HS-27A (cell line): Measurements from ENCODE around the gene HSPA12B.

Source experiments
- DNase-seq: peaks from one replicate; pipeline ENCODE4 v3.0.0-alpha.2; 2012; ENCODE audit warnings: low read depth, missing footprints

The HSPA12B gene

DNA sequence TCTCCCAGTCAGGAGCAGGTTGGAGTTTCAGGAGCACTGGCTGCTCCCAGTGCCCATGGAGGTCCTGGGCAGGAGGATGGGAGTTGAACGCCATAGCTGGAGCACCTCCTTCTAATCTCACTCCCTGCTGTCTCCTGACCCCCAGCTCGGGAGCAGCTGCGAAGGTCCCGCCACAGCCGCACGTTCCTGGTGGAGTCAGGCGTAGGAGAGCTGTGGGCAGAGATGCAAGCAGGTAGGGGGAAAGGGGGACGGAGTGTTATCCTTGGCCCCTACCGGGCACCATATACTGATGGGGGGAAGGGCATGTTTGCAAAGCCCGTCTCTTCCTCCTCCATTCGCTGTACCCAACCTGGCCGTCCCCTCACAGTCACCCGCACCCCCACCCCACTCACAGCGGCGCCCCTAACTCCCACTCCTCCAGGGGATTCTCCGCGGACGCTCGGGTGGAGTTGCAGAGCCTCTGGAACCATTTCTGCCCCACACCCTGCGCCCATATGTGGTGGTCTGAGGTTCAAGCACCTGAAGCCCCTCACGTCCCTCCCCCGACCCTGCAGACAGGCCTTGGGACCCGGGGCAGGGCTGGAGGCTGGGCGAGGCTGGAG, 16.7 kb downstream of the HSPA12B start:
- DNase-seq = no peak

DNA sequence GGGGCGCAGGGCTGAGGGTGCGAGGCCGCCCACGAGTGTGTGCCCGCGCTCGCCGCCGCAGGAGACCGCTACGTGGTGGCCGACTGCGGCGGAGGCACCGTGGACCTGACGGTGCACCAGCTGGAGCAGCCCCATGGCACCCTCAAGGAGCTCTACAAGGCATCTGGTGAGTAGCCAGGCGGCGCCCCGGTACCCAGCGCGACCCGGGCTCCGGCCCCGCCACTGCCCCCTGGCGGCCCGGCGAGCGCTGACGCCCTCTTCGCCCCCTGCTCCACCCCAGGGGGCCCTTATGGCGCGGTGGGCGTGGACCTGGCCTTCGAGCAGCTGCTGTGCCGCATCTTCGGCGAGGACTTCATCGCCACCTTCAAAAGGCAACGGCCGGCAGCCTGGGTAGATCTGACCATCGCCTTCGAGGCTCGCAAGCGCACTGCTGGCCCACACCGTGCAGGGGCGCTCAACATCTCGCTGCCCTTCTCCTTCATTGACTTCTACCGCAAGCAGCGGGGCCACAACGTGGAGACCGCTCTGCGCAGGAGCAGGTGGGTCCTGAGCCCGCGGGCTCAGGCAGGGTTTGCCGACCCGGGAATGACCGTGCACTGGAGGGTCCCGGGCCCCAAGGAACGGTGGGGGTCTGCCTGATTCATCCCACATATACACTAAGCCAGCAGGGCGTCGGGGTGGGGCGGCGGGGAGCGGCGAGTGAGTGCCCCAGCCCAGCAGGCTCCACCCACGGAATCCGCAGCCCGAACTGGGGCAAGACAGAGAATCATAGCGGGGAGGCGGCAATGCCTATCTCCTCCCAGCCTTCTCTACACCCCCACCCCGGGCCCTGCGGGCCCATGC, 17.4 kb downstream of the HSPA12B start:
- no peak for DNase-seq

DNA sequence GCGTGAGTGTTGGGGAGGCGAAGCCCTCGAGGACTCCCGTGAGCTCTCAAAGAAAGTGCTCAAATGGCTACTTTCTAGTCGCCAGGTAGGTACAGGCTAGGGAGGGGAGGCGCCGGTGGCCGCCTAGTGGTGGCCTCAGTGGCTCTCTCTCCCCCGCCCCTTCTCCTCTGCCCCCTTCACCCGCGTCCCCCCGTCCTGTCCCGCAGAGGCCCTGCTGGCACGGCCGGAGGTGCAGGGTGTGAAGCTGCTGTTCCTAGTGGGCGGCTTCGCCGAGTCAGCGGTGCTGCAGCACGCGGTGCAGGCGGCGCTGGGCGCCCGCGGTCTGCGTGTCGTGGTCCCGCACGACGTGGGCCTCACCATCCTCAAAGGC, 18.8 kb downstream of the HSPA12B start:
- no peak for DNase-seq

DNA sequence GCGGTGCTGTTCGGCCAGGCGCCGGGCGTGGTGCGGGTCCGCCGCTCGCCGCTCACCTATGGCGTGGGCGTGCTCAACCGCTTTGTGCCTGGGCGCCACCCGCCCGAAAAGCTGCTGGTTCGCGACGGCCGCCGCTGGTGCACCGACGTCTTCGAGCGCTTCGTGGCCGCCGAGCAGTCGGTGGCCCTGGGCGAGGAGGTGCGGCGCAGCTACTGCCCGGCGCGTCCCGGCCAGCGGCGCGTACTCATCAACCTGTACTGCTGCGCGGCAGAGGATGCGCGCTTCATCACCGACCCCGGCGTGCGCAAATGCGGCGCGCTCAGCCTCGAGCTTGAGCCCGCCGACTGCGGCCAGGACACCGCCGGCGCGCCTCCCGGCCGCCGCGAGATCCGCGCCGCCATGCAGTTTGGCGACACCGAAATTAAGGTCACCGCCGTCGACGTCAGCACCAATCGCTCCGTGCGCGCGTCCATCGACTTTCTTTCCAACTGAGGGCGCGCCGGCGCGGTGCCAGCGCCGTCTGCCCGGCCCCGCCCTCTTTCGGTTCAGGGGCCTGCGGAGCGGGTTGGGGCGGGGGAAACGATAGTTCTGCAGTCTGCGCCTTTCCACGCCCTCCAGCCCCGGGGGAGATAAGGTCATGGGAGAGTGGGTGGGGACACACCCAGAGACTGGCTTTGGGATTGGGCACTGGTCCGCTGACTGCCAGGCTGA, 19.3 kb downstream of the HSPA12B start:
- DNase-seq = no peak

DNA sequence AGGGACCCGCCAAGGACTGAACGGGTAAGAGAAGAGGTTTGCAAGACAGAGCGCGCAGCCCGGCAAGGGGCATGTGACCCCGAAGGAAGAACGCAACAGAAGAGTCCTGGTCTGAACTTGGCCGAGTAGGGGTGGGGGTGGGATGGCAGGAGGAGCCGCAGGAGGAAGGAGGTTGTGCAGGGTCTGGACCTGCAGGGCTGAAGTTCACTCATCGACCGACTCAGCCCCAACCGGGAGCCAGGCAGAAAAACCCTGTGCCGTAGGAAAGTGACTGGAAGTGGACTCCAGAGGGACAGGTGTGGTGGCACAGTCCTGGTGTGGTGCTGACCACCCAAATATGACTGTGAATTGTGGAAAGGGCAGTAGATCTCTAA, 19.9 kb downstream of the HSPA12B start:
- DNase-seq = no peak

DNA sequence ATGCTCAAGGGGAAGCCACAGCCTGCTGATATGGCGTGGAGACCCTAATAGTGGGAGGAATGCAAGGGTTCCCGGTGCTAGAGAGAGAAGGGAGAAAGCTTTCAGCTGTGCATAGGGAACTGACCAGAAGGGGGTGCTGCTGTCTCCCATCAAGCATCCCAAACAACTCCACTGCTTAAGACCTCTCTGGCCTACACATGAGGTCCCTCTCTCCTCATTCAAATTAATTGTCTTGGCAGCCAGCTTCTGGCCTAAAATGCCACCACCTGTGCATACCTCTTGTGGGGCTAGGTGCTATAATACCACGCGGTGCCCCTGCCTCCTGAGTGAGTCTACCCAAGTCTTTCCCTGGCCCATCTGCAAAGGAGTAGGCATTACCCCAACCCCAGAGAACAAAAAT, 20.6 kb downstream of the HSPA12B start:
- peak; percentile 19 for DNase-seq

DNA sequence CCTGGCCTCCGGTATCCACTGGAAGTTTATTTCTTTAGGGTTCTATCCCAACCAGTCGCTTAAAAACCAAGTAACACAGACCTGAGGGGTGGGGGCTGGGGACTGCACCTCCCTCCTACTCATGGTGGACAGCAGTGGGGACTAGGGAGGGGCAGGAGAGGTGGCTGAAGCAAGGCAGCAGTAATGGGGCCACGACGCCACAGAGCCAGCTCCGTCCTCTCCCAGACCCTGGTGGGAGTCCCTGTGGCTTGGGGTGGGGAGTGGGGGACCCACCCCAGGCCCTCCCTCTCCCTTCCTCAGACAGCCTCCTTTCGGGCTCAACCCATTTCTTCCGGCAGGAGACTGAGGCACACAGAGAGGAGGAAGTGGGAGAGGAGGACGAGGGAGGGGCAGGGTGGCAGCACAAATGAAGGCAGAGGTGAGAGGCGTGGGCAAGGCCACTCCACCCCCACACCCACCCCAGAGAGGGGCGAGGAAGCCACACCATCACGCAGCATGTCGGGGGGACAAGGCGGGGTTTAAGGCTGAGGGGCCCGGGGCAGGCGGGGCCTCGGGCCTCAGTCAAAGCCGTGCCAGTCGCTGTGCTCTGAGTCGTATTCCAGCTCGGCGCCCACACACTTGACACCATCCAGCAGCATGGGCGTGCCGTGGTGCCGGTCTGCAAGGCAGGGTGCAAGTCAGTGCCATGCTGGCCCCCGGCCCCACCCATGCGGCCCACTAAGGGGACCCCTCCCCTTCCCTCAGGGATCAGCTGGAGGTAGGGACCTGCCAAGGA, 21.2 kb downstream of the HSPA12B start:
- DNase-seq = no peak

DNA sequence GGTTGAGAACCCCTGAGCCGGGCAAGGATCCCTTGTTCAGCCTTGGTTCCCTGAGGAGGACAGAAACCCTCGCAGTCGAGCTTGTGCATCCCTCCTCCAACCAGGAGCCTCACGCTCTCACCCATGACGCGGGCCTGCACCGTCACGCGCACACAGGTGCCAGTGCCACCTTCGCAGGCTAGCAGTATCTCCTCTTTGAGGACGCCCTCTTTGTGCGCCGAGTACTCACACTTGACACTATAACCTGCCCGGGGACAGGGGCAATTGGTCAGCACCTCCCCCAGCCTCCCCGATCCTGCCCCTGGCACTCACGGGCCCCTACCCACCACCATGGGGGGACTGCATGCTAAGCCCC, 21.8 kb downstream of the HSPA12B start:
- no peak for DNase-seq

DNA sequence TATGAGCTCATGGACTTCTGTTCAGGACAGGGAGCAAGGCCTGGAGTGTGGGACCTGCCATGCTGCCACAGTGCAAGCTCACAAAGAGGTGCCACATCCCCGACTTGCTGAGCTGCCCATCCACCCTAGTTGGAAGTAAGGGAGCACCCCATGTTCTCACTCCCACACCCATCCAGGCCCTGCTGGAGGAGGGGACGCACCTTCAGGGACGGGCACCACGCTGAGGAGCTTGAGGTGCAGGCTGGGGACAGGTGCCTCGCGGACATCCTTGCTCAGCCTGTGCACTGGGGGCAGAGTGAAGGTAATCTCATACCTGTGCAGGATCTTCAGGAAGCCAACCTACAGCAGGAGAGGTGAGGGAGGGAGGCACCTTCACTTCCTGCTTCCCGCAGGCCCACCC, 22.8 kb downstream of the HSPA12B start:
- DNase-seq = no peak

DNA sequence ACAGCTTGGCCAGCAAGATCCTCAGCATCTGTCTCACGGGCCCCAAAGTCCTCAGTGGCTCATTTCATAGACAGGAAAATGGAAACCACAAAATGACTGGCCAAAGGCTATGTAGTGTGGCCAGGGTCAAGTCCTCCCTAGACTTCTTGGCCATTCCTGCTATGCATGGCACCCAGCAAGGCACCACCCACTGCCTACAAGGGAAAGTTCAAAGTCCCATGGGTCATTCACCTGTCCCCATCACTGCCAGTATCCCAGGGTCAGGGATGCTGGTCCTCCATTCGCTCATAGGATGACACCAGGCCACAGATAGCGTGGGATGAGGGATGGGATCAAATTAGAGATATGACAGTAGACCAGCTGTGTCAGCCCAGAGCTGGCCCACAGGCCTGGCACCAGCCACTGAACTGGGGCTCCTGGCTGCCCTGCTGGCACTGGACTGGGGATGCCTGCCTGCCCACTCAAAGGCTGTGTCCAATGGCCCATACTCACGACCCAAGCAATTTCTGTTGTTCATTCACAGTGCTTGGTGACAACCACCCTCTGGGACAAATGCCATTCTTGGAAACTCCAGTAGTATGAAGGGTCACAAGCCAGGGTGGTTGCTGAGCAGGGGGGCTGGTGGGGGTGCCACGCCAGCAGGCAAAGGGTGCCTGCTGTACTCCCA, 23.5 kb downstream of the HSPA12B start:
- no peak for DNase-seq

DNA sequence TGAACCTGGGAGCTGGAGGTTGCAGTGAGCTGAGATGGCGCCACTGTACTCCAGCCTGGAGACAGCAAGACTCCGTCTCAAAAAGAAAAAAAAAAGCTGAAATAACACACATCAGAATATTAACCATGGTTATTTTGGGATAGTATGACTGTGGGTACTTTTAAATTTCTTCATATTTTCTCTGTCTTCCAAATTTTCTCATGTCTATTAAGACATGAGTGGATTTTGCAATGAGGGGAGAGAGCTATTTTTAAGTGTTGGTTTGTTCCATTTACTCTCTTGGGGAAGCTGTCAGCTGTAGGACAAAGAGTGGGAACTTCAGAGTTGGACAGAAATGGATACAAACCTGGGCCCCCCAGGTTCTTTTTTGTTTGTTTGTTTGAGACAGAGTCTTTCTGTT, 24.8 kb downstream of the HSPA12B start:
- DNase-seq = no peak

DNA sequence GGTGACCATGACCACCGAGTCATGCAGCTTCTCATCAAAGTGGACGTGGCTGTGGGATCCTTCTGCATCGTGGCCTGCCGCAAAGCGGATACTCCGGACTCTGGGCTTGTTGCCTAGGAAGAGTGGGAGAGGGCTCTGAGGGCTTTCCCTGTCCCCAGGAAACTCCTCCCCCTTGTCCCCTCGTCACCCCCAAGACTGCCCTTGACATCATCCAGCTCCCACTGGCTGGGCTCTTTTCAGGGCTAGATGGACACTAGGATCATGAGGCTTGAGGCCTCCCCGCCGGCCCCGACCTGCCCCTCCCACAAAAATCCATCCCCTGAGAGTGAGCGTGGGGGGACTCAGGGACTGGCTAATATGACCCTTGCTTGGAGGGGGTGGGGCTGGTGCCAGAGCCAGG, 26.1 kb downstream of the HSPA12B start:
- DNase-seq = no peak

DNA sequence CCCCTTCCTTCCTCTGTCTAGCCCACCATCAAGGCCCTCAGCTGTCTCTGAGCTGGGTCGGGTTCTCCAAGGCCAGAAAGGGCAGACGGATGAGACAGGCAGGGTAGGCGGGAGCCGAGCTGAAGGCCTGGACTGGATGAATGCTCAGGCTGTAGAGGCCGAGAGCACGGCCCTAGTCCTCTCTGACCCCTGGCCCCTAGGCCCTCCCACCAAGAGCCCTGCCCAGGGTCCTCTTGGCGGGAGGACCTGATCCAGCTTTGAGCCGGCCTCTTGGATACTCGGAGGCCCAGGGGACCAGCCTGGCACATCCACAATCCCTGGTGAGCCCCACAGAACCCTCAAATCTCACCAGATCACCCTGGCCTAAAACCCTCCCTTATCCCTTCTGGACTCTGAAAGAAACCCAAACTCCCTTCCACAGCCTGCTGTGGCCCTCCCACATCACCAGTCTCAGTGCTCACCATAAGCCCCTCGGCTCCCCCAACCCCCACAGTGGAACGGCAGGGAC, 26.9 kb downstream of the HSPA12B start:
- no peak for DNase-seq

DNA sequence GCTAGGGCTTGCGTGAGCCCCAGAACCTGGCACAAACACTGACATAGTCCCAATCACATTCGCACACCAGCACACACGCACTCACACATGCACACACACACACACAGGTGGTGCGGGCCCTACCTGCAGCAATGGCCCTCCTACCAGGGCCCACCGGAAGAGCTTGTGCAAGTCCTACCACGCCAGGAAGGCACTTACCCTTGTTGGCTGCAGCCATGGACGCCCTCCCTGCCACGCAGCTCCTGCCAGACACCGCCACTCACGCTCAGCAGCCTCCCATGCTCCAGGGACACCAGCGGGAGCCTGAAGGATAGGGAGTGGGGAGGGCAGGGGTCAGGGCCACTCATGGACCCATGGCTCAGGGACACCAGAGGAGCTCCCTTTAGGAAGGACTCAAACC, 27.4 kb downstream of the HSPA12B start:
- no peak for DNase-seq

DNA sequence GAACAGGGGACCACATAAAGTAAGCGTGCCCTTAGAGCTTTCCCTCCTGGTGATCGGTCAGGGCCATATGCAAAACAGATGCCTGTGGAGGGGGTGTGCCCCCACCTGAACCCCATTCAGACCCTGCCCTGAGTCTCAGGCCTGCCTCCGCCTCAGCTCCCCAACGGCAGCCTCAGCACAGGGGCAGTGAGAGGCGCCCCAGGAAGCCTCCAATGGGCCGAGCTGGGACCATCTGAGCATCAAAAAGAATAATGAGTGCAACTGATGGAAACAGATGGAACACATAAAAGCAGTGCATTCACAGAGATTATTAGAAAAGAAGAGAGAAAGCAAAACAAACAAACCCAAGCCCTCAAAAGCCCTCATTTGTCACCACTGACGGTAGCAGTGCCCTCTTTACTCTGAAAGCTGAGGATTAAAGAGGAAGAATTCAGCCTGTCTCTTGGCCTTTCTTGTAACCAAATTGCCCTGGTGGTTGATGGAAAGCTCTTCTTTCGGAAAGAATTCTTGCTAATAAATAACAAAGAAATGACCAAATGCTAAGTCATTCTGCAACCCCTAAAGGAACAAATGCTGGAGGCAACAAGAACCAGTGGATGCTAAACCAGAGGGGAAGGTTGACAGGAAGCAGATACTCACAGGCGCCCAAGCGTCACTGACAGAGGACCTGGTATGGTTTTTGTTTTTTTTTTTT, 28.3 kb downstream of the HSPA12B start:
- no peak for DNase-seq

DNA sequence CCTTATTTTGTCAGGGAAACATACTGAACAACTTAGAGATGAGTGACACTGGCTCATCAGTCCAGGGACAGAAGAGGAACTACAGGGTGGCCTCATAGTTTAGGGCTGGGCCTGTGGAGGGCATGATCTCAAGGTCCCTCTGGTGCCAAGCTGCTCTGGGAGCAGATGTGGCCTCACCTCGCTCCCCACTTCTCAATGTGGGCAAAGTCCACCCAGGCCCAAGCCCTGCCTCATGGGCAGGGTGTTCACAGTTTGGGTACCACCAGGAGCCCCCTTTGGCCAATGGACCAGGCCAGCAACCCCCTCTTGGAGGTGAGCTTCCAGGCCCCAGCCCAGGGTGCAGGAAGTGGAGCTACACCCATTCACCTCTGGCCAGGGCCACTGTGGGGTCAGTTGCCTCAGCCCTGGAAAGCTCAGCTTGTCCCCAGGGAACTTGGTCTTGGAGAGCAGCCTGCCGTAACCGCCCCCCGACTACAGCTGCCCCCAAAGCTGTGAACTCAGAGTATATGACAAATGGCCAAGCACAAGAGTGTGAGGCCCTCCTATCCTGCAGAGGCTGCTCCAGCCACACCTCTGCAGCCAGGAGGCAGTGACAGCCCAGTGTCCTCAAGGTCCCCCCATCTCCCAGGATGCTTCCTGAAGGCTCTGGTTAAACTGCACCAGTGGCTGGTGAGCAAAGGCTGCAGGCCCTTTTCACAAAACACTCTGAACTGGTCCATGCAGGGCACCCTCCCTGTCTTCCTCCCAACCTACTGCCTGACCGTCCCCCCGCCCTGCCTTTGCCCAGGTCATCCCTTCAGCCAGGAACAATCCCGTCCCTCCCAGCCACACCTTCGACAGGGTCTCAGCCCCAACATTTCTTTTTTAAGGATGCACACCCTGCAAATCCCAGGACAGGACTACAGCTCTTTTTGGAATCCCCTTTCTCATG, 31.5 kb downstream of the HSPA12B start:
- DNase-seq = no peak

DNA sequence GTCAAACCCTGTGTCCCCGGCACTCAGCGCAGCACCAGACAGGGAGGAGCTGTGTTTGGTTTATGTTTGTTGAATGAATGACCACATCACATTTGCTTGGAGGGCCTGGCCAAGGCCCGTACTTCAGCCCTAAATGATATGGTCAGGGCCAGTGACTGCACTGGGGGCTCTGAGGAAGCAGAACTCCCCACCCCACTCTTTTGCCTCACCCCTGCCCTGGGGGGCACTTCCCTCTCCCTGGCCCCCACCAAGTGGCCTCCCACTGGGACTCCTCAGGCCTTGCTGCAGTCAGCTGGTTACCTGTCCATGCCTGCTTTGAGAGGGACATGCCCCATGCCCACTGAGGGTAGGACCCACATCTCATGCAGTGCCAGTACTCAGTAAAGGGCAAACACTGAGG, 32.2 kb downstream of the HSPA12B start:
- no peak for DNase-seq

DNA sequence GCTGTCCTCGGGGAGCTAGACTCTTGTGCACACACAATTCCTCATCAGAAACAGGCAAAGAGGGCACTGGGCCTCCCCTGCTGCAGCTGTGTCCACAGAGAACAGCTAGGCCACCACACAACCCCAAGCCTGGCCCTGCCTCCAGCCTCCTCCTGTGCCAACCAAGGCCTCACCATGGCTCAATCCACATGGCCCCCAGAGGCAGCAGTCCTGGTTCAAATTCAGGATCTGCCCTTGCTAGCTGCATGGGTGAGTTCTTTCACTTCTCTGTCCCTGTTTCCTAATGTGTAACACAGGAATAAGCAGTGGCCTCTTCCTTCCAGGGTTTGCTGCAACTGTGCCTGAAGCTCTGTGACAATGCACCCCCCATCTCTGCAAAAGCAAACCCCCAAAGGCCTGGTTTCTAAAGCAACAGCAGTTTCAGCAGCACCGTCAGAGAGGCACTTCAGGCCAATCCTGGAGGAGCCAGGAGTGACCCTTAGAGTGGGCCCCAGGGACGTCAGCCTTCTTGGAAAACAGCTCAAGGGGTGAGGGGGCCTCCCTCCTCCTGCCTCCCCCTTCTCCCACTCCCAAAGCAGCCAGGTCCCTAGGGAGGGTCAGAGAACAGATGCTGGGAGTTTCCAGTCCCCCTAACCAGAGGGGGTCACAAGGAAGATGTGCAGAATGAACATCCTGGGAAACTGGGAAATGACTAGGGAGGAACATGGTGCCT, 32.8 kb downstream of the HSPA12B start:
- no peak for DNase-seq

DNA sequence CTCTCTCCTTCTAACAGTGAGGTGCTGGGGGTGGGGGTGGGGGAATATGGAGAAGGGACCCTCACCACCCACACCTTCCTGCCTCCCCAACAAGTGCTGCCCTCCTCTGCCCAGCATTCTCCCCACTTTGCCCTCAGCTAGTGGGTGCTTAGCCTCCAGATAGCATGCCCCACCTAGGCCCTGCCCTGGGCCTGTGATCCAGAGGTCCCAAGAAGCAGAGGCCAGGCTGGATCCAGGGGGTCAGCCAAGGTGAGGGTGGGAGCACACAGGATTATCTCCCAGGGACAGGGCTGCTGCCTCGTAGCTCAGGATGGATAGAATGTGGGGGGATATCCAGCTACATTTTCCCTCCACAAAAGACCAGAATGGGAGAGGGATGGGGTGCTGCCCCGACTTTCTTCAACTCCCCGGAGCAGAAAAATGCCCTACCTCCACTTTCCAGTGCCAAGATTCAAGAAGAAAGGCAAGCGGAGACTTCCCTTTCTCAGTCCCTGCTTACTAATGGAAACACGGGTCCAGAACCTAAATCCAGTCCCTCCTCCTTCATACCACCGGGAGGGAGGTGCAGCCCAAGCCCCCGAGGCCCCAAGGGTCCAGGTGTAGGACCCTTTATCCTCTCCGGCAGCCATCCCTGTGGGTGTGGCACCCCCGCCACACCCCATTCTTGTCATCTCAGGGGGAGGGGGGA, 34.1 kb downstream of the HSPA12B start:
- DNase-seq = no peak
